ENCODE measurements around the gene SEPTIN5. TPM values are rescaled to one million over a fixed set of nuclear protein-coding genes. Genes with fewer than 3 reads are reported as not detected.

SEPTIN5 gene
- total RNA-seq, 1 donor from 2014 or later = 7.3 TPM

- Mint-ChIP-seq H3K4me3 (ENCODE audit: unreplicated experiment) (no peak overlapping the region), H3K4me1 (ENCODE audit: low read depth, unreplicated experiment) (no peaks in the 10 kb centered on the region), H3K27ac (ENCODE audit: unreplicated experiment) (no peak overlapping the region), H3K9me3 (ENCODE audit: unreplicated experiment) (peaks cover 2% of the 10 kb centered on the region), H3K27me3 (ENCODE audit: low read depth, unreplicated experiment) (peaks cover 54% of the 10 kb centered on the region), H3K36me3 (ENCODE audit: low read depth, unreplicated experiment) (no peaks in the 10 kb centered on the region)
- DNase-seq (ENCODE audit: low read depth) (no peak), FAIRE-seq (no peak)
- no peak overlapping the region for H3K4me3 ChIP-seq (ENCODE audit: insufficient read depth, low read depth, low read length)
- H3K9me3 ChIP-seq (ENCODE audit: insufficient read depth, low read depth, low read length) = no peaks in the 10 kb centered on the region
- H3K9ac ChIP-seq (ENCODE audit: low read length) = no peak overlapping the region
- TF ChIP-seq EZH2 (IDR thresholded peaks at IDR 0.05; ENCODE audit: insufficient read depth, low read length) (no peak), CTCF (IDR thresholded peaks at IDR 0.05; ENCODE audit: insufficient read depth, low read depth, low read length) (no peak)
- no peak overlapping the region for H2AFZ ChIP-seq (ENCODE audit: low read depth, low read length)
- no peaks in the 10 kb centered on the region for H3K4me1 ChIP-seq (ENCODE audit: insufficient read depth, low read length)
- H3K27ac ChIP-seq (ENCODE audit: low read depth, low read length) = no peak overlapping the region
- H3K27me3 ChIP-seq (ENCODE audit: insufficient read depth, low read length) = no peaks in the 10 kb centered on the region
- no peaks in the 10 kb centered on the region for H3K79me2 ChIP-seq (ENCODE audit: insufficient read depth, low read length)
- no peaks in the 10 kb centered on the region for H4K20me1 ChIP-seq (ENCODE audit: insufficient read depth, low read length)
- no peaks in the 10 kb centered on the region for H3K36me3 ChIP-seq (ENCODE audit: insufficient read depth, low read length)
- peak overlapping the region; percentile 84 for H3K4me2 ChIP-seq (ENCODE audit: low read length)
These were observed 17.2 kb downstream of the SEPTIN5 start for GRCh38 chr22:19731361-19732135.

DNA sequence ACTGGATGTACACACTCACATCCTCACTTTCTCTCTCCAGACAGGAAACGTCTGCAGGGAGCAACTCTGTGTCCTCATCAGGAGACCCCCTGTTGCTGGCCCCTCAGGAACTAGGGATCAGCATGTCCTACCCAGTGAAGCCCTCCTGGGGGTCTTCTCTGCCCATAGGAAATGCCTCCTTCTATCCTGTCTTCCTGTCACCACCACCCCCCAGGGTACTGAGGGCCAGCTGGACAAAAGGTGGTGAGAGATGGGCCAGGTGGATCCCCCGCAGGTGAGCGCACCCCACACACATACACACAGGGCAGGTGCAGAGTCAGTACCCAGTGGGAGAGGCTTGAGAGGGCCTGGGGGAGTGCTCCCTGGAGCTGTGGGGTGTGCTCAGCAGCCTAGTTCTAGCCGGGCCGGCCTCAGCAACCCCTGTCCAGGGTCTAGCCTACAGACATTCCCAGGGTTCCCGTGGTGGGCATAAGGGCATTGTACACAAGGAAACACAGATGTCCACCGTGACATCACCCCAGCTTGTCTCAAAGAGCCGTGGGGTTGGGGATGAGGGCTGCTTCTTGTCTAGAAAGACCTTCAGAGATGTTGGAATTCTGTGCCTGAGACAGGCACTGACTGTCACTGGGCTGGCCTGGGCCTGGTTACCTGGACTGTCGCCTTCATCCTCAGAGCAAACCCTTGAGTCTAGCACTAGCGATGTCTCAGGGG lies 18.3 kb downstream of the SEPTIN5 start:
- Histone ChIP-seq H3K9ac (ENCODE audit: low read length) (no peak overlapping the region), H3K79me2 (ENCODE audit: insufficient read depth, low read length) (no peaks in the 10 kb centered on the region), H3K4me3 (ENCODE audit: insufficient read depth, low read depth, low read length) (no peak overlapping the region), H3K27ac (ENCODE audit: low read depth, low read length) (no peak overlapping the region), H4K20me1 (ENCODE audit: insufficient read depth, low read length) (no peaks in the 10 kb centered on the region), H2AFZ (ENCODE audit: low read depth, low read length) (no peak overlapping the region), H3K36me3 (ENCODE audit: insufficient read depth, low read length) (no peaks in the 10 kb centered on the region), H3K9me3 (ENCODE audit: insufficient read depth, low read depth, low read length) (no peaks in the 10 kb centered on the region), H3K4me2 (ENCODE audit: low read length) (no peak overlapping the region), H3K27me3 (ENCODE audit: insufficient read depth, low read length) (no peaks in the 10 kb centered on the region), H3K4me1 (ENCODE audit: insufficient read depth, low read length) (no peaks in the 10 kb centered on the region)
- peaks cover 2% of the 10 kb centered on the region for H3K9me3 Mint-ChIP-seq (ENCODE audit: unreplicated experiment)
- no peak overlapping the region for H3K4me3 Mint-ChIP-seq (ENCODE audit: unreplicated experiment)
- FAIRE-seq = no peak
- no peak for DNase-seq (ENCODE audit: low read depth)
- no peak for TF ChIP-seq EZH2 (IDR thresholded peaks at IDR 0.05; ENCODE audit: insufficient read depth, low read length)
- no peak for TF ChIP-seq CTCF (IDR thresholded peaks at IDR 0.05; ENCODE audit: insufficient read depth, low read depth, low read length)
- no peak overlapping the region for H3K27ac Mint-ChIP-seq (ENCODE audit: unreplicated experiment)
- no peaks in the 10 kb centered on the region for H3K4me1 Mint-ChIP-seq (ENCODE audit: low read depth, unreplicated experiment)
- H3K27me3 Mint-ChIP-seq (ENCODE audit: low read depth, unreplicated experiment) = peaks cover 47% of the 10 kb centered on the region
- no peaks in the 10 kb centered on the region for H3K36me3 Mint-ChIP-seq (ENCODE audit: low read depth, unreplicated experiment)

DNA sequence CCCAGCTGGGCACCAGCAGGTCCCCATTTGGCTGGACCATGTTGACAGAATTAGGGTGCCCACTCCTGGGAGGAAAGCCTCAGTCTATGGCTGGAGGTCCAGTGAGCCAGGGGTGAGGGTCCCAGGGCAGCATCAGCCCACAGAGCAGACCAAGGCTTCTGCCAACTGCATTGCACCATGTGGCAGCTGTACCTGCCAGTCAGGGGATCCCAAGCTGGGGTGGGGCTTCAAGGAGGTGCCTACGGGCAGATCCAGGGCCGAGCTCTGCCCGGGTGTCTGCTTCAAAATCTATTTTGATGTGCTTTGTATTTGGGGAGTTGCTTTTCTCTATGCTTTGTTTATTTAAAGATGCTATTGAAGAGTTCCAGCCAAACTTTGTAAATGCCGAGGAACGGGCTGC lies 19.5 kb downstream of the SEPTIN5 start:
- no peak for FAIRE-seq
- no peaks in the 10 kb centered on the region for H3K4me1 ChIP-seq (ENCODE audit: insufficient read depth, low read length)
- Mint-ChIP-seq H3K4me3 (ENCODE audit: unreplicated experiment) (no peak overlapping the region), H3K27me3 (ENCODE audit: low read depth, unreplicated experiment) (peaks cover 38% of the 10 kb centered on the region), H3K9me3 (ENCODE audit: unreplicated experiment) (no peaks in the 10 kb centered on the region), H3K36me3 (ENCODE audit: low read depth, unreplicated experiment) (no peaks in the 10 kb centered on the region), H3K4me1 (ENCODE audit: low read depth, unreplicated experiment) (no peaks in the 10 kb centered on the region), H3K27ac (ENCODE audit: unreplicated experiment) (no peak overlapping the region)
- no peaks in the 10 kb centered on the region for H3K27me3 ChIP-seq (ENCODE audit: insufficient read depth, low read length)
- no peak overlapping the region for H3K4me3 ChIP-seq (ENCODE audit: insufficient read depth, low read depth, low read length)
- H3K27ac ChIP-seq (ENCODE audit: low read depth, low read length) = no peak overlapping the region
- H3K36me3 ChIP-seq (ENCODE audit: insufficient read depth, low read length) = no peaks in the 10 kb centered on the region
- no peaks in the 10 kb centered on the region for H3K79me2 ChIP-seq (ENCODE audit: insufficient read depth, low read length)
- no peaks in the 10 kb centered on the region for H4K20me1 ChIP-seq (ENCODE audit: insufficient read depth, low read length)
- H3K9me3 ChIP-seq (ENCODE audit: insufficient read depth, low read depth, low read length) = no peaks in the 10 kb centered on the region
- H2AFZ ChIP-seq (ENCODE audit: low read depth, low read length) = no peak overlapping the region
- no peak overlapping the region for H3K9ac ChIP-seq (ENCODE audit: low read length)
- no peak for DNase-seq (ENCODE audit: low read depth)
- no peak for TF ChIP-seq CTCF (IDR thresholded peaks at IDR 0.05; ENCODE audit: insufficient read depth, low read depth, low read length)
- TF ChIP-seq EZH2 (IDR thresholded peaks at IDR 0.05; ENCODE audit: insufficient read depth, low read length) = no peak
- no peak overlapping the region for H3K4me2 ChIP-seq (ENCODE audit: low read length)

Data from astrocyte (in vitro differentiated cells and primary cell).